ENCODE measurements around the gene RNF212.

Gene RNF212

DNA sequence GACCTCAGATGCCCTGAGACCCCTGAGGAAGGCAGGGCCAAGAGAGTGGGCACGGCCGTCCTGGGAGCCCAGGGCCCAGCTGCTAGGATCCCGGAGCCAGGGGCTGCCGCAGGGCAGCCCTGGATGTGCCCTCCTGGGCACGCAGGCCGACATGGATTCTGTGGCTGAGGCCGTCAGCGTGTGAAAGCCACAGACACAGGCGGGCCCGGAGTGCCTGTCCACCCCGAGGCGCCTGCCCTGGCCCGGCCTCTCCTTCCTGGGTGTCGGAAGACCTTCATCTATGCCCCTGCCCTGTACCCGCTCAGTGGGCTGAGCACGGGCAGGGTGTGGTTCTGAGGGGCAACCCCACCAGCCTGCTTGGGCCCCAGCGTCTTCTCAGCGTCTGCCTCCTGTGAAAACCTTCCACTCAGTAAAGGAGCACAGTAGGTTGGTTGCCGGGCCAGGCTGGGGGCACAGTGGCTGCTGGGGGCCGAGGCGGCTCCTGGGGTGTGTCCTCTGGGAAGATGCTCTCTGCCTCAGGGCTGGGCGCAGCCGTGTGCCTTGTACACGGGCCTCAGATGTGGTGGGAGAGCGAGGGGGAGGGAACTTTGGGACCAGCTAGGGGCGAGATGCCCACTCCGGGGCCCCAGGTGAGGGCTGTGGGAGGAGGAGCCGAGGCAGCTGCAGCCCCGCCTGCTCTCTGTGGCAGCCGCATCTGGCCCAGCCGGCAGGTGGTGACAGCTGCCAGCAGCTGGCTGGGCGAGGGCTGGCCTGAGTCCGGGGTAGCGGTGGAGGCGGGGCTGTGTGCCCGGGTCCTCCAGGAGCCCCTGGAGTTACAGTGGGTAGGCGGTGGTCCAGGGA lies 81.2 kb downstream of the RNF212 start:
- DNase-seq, result peak in 1 of 2 experiments; percentile 64

- DNase-seq, result no peak
Measured at GRCh38 chr4:1031346-1031745, 82.0 kb downstream of the RNF212 start.

- peak in 1 of 2 experiments; percentile 69 for DNase-seq
Measured at GRCh38 chr4:1030559-1030958, 82.8 kb downstream of the RNF212 start.

DNA sequence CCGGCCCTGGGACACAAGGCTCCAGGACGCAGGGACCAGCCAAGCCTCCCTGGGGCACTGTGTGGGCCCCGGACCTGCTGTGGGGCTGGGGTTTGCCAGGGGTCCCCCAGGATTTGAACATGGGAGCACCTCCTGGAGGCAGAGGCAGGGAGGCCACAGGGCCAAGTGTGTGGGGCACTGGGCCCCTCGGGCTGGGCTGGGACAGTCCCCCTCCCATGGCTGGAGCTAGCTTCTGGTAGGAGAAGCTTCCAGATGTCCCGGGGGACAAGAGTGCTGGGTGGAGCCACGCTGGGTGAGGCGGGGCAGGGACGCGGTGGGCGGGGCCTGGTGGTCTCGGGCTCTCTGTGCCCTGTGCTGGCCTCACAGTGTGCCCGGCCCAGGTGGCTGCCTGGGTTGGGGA lies 83.3 kb downstream of the RNF212 start:
- DNase-seq, result peak; percentile 43 to 80

DNA sequence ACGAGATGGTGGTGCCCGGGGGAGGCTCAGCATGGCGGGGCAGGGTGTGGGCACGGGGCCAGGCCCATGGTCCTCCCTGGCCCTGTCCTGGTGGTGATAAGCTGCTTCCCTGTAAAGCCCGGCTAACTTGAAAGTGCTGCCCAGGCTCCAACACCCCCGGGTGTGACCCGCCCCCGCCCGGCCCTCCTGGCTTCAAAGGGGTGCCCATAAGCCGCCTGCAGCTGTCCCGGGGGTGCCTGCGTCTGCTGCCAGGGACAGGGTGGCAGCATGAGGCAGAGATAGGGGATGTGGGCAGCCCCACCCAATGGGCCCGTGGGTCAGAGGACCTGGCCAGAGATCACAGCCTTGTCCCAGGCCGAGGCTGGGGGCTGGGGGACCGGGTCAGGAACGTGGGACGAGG lies 83.8 kb downstream of the RNF212 start:
- no peak for DNase-seq

- no peak for DNase-seq
Measured at GRCh38 chr4:1028574-1029220, 84.7 kb downstream of the RNF212 start.

GRCh38 chr4:1027915-1028238 lies 85.5 kb downstream of the RNF212 start:
- DNase-seq, result no peak

- no peak for DNase-seq
Measured at GRCh38 chr4:1027219-1027914, 86.0 kb downstream of the RNF212 start.

DNA sequence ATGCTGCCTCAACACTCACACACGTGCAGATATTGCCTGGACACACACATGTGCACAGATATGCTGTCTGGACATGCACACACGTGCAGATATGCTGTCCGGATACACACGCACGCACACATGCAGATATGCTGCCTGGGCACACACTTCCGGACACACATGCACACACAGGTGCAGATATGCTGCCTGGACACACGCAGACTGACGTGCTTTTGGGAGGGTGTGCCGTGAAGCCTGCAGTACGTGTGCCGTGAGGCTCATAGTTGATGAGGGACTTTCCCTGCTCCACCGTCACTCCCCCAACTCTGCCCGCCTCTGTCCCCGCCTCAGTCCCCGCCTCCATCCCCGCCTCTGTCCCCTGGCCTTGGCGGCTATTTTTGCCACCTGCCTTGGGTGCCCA lies 87.2 kb downstream of the RNF212 start:
- DNase-seq, result peak in 1 of 2 experiments; percentile 47

- no peak for DNase-seq
Measured at GRCh38 chr4:1024882-1025545, 88.3 kb downstream of the RNF212 start.

DNA sequence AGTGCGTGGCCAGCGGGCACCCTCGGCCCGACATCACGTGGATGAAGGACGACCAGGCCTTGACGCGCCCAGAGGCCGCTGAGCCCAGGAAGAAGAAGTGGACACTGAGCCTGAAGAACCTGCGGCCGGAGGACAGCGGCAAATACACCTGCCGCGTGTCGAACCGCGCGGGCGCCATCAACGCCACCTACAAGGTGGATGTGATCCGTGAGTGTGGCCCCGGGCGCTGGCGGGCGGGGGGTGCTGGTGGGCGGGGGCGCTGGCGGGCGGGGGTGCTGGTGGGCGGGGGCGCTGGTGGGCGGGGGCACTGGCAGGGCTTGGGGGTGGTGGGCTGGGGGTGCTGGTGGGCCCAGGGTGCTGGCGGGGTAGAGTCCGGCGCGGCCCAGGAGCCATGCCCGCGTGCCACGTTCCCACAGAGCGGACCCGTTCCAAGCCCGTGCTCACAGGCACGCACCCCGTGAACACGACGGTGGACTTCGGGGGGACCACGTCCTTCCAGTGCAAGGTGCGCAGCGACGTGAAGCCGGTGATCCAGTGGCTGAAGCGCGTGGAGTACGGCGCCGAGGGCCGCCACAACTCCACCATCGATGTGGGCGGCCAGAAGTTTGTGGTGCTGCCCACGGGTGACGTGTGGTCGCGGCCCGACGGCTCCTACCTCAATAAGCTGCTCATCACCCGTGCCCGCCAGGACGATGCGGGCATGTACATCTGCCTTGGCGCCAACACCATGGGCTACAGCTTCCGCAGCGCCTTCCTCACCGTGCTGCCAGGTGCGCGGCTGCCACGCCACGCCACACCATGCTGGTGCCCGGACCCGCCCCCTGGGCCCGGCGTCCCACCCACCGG lies 89.2 kb downstream of the RNF212 start:
- no peak for DNase-seq

DNA sequence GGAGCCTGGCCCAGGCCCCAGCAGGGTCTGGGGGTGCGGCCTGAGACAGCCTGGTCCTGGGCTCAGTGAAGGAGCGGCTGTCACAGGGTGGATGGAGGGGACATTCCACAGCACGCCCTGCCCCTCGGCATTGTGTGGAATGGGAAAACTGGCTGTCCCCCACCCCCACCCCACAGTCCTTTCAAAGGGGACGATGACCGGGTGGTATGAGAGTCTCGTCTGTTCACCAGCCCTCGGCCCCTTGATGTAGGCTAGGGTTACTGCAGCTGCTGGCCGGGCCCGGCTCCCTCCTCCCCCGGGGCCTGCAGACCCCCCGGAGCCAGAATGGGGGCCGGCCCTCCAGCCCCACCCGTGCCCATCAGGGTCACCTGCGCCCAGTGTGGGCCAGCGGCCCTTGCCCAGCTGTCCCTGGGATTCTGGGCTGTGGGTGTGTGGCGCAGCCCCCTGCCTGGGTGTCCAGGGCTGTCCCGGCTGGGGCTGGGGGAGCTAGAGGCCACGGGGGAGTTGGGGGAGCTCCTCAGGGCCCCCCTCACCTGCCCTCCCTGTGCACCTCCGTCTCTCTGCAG lies 90.2 kb downstream of the RNF212 start:
- no peak for DNase-seq

DNA sequence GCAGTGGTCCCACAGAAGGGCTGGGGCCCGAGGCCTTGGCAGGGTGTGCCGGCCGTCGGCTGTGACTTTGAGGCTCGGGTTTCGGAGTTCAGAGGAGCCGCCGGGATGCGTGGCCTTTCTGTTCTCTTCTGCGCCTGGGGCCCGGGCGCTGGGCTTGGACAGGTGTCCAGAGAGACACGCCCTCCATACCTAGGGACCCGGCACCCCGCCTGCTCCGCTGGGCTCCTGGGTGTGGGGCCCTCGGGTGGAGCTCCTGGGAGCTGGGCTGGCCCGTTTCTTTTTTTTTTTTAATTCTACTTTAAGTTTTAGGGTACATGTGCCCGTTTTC lies 90.7 kb downstream of the RNF212 start:
- peak in 1 of 2 experiments; percentile 49 for DNase-seq

DNA sequence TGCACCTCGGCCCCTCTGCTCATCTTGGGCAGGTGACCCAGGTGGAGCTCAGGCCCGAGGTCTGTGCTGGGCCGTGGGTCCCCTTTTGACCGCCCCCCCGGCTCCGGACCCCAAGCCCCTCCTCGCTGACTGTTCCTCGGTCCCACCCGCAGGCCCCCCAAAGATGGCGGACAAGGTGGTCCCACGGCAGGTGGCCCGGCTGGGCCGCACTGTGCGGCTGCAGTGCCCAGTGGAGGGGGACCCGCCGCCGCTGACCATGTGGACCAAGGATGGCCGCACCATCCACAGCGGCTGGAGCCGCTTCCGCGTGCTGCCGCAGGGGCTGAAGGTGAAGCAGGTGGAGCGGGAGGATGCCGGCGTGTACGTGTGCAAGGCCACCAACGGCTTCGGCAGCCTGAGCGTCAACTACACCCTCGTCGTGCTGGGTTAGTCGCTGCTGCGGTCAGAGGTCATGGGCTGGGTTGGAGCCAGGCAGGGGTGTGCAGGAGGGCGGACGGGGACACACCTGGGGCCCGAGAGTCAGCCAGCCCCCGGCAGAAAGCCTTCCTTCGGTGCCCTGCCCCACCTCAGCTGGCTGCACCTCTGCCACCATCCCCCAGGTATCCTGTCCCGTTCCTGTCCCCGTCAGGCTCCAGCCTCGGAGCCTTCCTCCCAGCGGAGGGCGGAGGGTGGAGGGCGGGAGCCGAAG lies 91.2 kb downstream of the RNF212 start:
- DNase-seq, result no peak
